ENCODE data around the gene NUDC. TPM values are rescaled to one million over a fixed set of nuclear protein-coding genes. Genes with fewer than 3 reads are reported as not detected.

NUDC gene
- total and polyA plus RNA-seq, 9 of the 15 experiments (the other 6 are each of a cell fraction or from before 2014, with no cell fraction given): 9.8 to 234 (median 149) TPM

GRCh38 chr1:26950602-26951001, 29.1 kb downstream of the NUDC start (continued):
- no peak for TF ChIP-seq KAT2B (IDR thresholded peaks at IDR 0.05; ENCODE audit: low read depth, low read length)
- TF ChIP-seq, protein P1, sequence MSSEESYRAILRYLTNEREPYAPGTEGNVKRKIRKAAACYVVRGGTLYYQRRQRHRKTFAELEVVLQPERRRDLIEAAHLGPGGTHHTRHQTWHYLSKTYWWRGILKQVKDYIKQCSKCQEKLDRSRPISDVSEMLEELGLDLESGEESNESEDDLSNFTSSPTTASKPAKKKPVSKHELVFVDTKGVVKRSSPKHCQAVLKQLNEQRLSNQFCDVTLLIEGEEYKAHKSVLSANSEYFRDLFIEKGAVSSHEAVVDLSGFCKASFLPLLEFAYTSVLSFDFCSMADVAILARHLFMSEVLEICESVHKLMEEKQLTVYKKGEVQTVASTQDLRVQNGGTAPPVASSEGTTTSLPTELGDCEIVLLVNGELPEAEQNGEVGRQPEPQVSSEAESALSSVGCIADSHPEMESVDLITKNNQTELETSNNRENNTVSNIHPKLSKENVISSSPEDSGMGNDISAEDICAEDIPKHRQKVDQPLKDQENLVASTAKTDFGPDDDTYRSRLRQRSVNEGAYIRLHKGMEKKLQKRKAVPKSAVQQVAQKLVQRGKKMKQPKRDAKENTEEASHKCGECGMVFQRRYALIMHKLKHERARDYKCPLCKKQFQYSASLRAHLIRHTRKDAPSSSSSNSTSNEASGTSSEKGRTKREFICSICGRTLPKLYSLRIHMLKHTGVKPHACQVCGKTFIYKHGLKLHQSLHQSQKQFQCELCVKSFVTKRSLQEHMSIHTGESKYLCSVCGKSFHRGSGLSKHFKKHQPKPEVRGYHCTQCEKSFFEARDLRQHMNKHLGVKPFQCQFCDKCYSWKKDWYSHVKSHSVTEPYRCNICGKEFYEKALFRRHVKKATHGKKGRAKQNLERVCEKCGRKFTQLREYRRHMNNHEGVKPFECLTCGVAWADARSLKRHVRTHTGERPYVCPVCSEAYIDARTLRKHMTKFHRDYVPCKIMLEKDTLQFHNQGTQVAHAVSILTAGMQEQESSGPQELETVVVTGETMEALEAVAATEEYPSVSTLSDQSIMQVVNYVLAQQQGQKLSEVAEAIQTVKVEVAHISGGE (CRISPR knock-in tag; IDR thresholded peaks at IDR 0.05): no peak
- no peak for TF ChIP-seq MTF1 (CRISPR knock-in tag; IDR thresholded peaks at IDR 0.05; ENCODE audit: borderline replicate concordance)
- TF ChIP-seq HNRNPLL (IDR thresholded peaks at IDR 0.05; ENCODE audit: low read depth, low read length, poor library complexity, severe bottlenecking): no peak
- no peak for TF ChIP-seq NCOA1 (IDR thresholded peaks at IDR 0.05; ENCODE audit: low read depth)
- TF ChIP-seq HMG20B (CRISPR knock-in tag; IDR thresholded peaks at IDR 0.05): no peak
- no peak for TF ChIP-seq GTF2A2 (tag; IDR thresholded peaks at IDR 0.05)
- no peak for TF ChIP-seq SP2 (IDR thresholded peaks at IDR 0.05; ENCODE audit: extremely low read depth, low read depth, low read length, poor library complexity, severe bottlenecking)
- no peak for TF ChIP-seq ID3 (CRISPR knock-in tag; IDR thresholded peaks at IDR 0.05)
- no peak for TF ChIP-seq ID3 (tag; IDR thresholded peaks at IDR 0.05)
- TF ChIP-seq ZNF695 (CRISPR knock-in tag; IDR thresholded peaks at IDR 0.05): no peak
- no peak for TF ChIP-seq ZNF586 (CRISPR knock-in tag; conservative IDR thresholded peaks at IDR 0.05)
- TF ChIP-seq TRIM25 (IDR thresholded peaks at IDR 0.05; ENCODE audit: borderline replicate concordance): no peak
- no peak for TF ChIP-seq POLR2AphosphoS2 (IDR thresholded peaks at IDR 0.05; ENCODE audit: low read length)
- 0 out of 2 replicates have a peak, but pooled peaks have one; percentile 44 for TF ChIP-seq ZBTB17 (CRISPR knock-in tag; IDR thresholded peaks at IDR 0.05)
- peak; percentile 53 for TF ChIP-seq MEIS2 (IDR thresholded peaks at IDR 0.05; ENCODE audit: partially characterized antibody)
- TF ChIP-seq RFX7 (CRISPR knock-in tag; IDR thresholded peaks at IDR 0.05): no peak
- TF ChIP-seq ZNF12 (CRISPR knock-in tag; IDR thresholded peaks at IDR 0.05): no peak
- TF ChIP-seq FOXA3 (CRISPR knock-in tag; conservative IDR thresholded peaks at IDR 0.05 in 1 of 2, IDR thresholded peaks at IDR 0.05 in 1 of 2): peak in 1 of 2 experiments; percentile 56; a peak in 1 of 4 replicates
- no peak for TF ChIP-seq SIRT6 (IDR thresholded peaks at IDR 0.05; ENCODE audit: low read depth, low read length)
- TF ChIP-seq, protein P2, sequence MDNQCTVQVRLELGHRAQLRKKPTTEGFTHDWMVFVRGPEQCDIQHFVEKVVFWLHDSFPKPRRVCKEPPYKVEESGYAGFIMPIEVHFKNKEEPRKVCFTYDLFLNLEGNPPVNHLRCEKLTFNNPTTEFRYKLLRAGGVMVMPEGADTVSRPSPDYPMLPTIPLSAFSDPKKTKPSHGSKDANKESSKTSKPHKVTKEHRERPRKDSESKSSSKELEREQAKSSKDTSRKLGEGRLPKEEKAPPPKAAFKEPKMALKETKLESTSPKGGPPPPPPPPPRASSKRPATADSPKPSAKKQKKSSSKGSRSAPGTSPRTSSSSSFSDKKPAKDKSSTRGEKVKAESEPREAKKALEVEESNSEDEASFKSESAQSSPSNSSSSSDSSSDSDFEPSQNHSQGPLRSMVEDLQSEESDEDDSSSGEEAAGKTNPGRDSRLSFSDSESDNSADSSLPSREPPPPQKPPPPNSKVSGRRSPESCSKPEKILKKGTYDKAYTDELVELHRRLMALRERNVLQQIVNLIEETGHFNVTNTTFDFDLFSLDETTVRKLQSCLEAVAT (IDR thresholded peaks at IDR 0.05): 0 out of 4 replicates have a peak, but pooled peaks of 1 of the 2 experiments have one; percentile 63
- no peak for TF ChIP-seq PHB (CRISPR knock-in tag; IDR thresholded peaks at IDR 0.05)
- no peak for TF ChIP-seq KLF16 (IDR thresholded peaks at IDR 0.05)
- TF ChIP-seq HLTF (IDR thresholded peaks at IDR 0.05): no peak
